Right atrium auricular region (tissue), 2 donors: ENCODE measurements around the gene DPP10. TPM values are rescaled to one million over a fixed set of nuclear protein-coding genes. Genes with fewer than 3 reads are reported as not detected.

Experiments used
- DNase-seq: peaks from one replicate; pipeline ENCODE4 v3.0.0-alpha.2; 2019; ENCODE audit warnings: low spot score
- H3K27ac ChIP-seq, 2 donors: fragments of 200-600 bp; sonication (generic); 1 replicate in 1 of 2; 2 replicates in 1 of 2; pipeline ENCODE4 v1.5.1; 2016 to 2019
- H3K27me3 ChIP-seq, 2 donors: fragments of 200-600 bp; sonication (generic); one replicate each; pipeline versions ENCODE4 v1.5.1 to v1.6.0; 2017 to 2019
- H3K36me3 ChIP-seq: fragments of 200-600 bp; sonication (generic); one replicate; pipeline ENCODE4 v1.5.1; 2016
- H3K4me1 ChIP-seq, 2 donors: fragments of 200-600 bp; sonication (generic); one replicate each; pipeline versions ENCODE4 v1.5.1 to v1.6.0; 2017 to 2019
- H3K4me3 ChIP-seq, 2 donors: fragments of 200-600 bp; sonication (generic); 1 replicate in 1 of 2; 2 replicates in 1 of 2; pipeline ENCODE4 v1.5.1; 2017 to 2019; ENCODE audit warnings: mild to moderate bottlenecking in 1 of 2, moderate library complexity in 1 of 2
- H3K9me3 ChIP-seq, 2 donors: fragments of 200-600 bp; sonication (generic); one replicate each; pipeline ENCODE4 v1.5.1; 2019
- total RNA-seq, 2 donors: library from RNA; depleted of rRNA; stranded (reverse); fragments of >200 nt; gene quantifications; one replicate each; pipeline ENCODE4 v1.1.0, GENCODE V29; 2016
- TF ChIP-seq, protein P1 (sequence below), 2 donors: fragments of 200-600 bp; sonication (generic); IDR thresholded peaks; one replicate each; pipeline ENCODE4 v1.5.1; 2019; ENCODE audit warnings: antibody characterized with exemption in 2 of 2

DPP10 gene
- total RNA-seq, 2 donors from 2014 or later: not detected

DNA sequence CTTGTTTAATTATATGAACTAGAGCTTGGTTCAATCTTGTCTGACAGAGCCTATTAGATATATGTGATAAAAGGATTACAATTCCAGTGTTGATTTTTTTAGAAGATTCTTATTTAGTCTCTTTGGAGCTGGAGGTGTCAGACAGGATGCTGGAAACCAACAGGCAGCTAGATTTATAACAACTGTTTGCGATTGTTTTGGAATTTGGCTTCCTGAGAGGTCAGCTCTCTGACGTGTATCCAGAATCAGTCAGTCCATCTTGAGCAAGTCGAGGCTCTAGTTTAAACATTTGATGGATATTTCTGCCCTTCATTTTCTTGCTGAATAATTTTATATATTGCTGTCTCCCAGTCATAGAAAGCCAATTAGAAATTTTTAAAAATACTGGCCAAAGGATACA, 1062.9 kb downstream of the DPP10 start:
- Histone ChIP-seq H3K4me3 (no peak overlapping the region), H3K4me1 (no peaks in the 10 kb centered on the region), H3K27ac (no peak overlapping the region), H3K27me3 (no peaks in the 10 kb centered on the region), H3K9me3 (no peaks in the 10 kb centered on the region), H3K36me3 (no peaks in the 10 kb centered on the region)
- DNase-seq: no peak
- TF ChIP-seq, protein P1, sequence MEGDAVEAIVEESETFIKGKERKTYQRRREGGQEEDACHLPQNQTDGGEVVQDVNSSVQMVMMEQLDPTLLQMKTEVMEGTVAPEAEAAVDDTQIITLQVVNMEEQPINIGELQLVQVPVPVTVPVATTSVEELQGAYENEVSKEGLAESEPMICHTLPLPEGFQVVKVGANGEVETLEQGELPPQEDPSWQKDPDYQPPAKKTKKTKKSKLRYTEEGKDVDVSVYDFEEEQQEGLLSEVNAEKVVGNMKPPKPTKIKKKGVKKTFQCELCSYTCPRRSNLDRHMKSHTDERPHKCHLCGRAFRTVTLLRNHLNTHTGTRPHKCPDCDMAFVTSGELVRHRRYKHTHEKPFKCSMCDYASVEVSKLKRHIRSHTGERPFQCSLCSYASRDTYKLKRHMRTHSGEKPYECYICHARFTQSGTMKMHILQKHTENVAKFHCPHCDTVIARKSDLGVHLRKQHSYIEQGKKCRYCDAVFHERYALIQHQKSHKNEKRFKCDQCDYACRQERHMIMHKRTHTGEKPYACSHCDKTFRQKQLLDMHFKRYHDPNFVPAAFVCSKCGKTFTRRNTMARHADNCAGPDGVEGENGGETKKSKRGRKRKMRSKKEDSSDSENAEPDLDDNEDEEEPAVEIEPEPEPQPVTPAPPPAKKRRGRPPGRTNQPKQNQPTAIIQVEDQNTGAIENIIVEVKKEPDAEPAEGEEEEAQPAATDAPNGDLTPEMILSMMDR (IDR thresholded peaks at IDR 0.05): no peak

DNA sequence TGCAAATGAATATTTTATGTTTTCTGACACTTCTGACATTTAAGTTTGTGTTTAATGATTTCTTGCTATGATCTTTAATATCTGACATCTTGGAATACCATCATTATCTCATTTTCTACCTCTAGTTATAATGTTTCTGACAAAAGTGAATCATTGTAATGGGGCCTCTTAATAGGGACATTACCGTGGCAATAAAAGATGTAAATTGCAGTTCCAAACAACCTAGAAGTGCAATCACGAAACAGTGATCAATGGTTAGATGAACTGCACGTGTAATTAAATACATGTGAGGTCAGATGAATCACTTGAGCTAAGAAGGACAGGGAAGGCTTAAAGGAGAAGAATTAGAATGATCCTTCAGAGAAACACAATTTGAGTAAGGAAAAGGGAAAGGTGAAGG, 1078.3 kb downstream of the DPP10 start:
- TF ChIP-seq, protein P1 (IDR thresholded peaks at IDR 0.05): no peak
- DNase-seq: no peak
- no peaks in the 10 kb centered on the region for H3K9me3 ChIP-seq
- H3K4me3 ChIP-seq: no peak overlapping the region
- H3K27me3 ChIP-seq: no peaks in the 10 kb centered on the region
- no peaks in the 10 kb centered on the region for H3K4me1 ChIP-seq
- H3K36me3 ChIP-seq: no peaks in the 10 kb centered on the region
- no peak overlapping the region for H3K27ac ChIP-seq

DNA sequence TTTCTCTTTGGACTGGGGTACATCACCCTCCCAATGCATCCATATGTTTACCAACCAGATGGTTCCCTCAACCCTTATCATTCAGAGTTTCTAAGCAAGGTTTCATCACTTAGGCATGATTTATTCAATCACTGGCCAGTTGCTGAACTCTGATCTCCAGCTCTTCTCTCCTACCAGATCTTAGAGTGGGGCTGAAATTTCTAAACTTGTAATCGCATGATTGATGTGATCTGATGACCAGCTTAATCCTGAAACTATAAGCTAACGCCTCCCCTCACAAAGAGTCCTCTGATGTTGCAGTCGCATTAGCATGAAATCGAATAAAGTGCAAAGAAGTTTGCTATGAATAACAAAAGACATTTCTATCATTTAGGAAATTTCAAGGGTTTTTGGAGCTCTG, 1082.0 kb downstream of the DPP10 start:
- Histone ChIP-seq H3K27me3 (no peaks in the 10 kb centered on the region), H3K9me3 (no peaks in the 10 kb centered on the region), H3K36me3 (no peaks in the 10 kb centered on the region), H3K27ac (no peak overlapping the region), H3K4me1 (no peaks in the 10 kb centered on the region), H3K4me3 (no peak overlapping the region)
- TF ChIP-seq, protein P1 (IDR thresholded peaks at IDR 0.05): no peak
- no peak for DNase-seq

DNA sequence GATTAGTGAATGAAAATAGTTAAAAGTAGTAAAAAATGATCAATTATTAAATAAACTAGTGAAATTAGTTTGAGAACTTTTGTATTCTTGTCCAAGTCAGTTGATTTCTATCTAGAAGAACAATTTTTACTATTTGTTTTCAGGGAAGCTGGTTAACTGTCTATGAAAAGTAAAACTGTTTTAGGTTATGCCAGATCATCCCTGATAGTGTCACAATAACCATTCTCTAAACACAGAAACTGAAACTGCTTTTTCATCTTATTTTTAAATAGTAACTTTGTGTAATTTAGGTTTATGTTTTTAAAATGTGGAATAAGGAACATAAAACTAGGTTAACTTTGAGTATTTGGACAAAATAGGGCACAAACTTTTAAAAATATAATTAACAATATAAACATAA, 1087.2 kb downstream of the DPP10 start:
- no peaks in the 10 kb centered on the region for H3K27me3 ChIP-seq
- H3K27ac ChIP-seq: no peak overlapping the region
- H3K4me3 ChIP-seq: no peak overlapping the region
- no peaks in the 10 kb centered on the region for H3K4me1 ChIP-seq
- TF ChIP-seq, protein P1 (IDR thresholded peaks at IDR 0.05): no peak
- no peaks in the 10 kb centered on the region for H3K9me3 ChIP-seq
- no peak for DNase-seq
- no peaks in the 10 kb centered on the region for H3K36me3 ChIP-seq

DNA sequence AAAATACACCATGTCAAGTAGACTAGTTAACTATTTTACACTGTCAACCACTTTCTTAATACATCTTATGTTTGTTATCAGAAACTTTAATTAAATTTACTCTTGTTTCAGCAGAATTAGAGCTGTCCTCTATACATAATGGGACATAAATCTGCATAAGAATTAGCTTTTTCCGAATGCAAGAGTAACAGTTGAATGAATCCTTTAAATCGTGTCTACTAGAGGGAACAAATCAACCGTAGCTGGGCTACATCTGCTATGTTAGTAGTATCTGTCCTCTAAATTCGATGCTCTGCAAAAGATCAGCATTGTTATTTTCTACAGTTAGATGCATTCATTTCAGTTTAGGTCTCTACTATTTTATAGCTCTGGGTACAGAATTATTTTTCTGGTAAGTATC, 1090.6 kb downstream of the DPP10 start:
- TF ChIP-seq, protein P1 (IDR thresholded peaks at IDR 0.05): no peak
- no peak overlapping the region for H3K4me3 ChIP-seq
- DNase-seq: no peak
- H3K4me1 ChIP-seq: no peaks in the 10 kb centered on the region
- H3K27ac ChIP-seq: no peak overlapping the region
- no peaks in the 10 kb centered on the region for H3K27me3 ChIP-seq
- no peaks in the 10 kb centered on the region for H3K9me3 ChIP-seq
- no peaks in the 10 kb centered on the region for H3K36me3 ChIP-seq

DNA sequence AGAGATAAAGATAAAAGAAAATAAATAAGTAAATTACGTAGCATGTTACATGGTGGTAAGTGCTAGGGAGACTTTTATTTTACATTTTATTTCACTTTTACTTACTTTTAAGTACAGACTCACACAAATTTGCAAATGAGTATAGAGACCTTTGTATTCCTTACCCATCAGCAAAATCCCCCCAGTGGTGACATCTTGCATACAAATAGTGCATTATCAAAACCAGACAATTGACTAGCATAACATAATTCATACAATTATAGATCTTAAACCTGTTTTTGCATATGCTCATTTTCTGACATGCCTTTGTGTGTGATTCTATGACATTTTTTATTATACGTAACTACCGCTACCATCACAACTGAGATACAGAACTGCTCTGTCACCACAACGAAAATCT, 1099.4 kb downstream of the DPP10 start:
- no peak overlapping the region for H3K27ac ChIP-seq
- H3K4me3 ChIP-seq: no peak overlapping the region
- no peak for DNase-seq
- no peaks in the 10 kb centered on the region for H3K27me3 ChIP-seq
- H3K9me3 ChIP-seq: no peaks in the 10 kb centered on the region
- no peaks in the 10 kb centered on the region for H3K4me1 ChIP-seq
- H3K36me3 ChIP-seq: no peaks in the 10 kb centered on the region
- TF ChIP-seq, protein P1 (IDR thresholded peaks at IDR 0.05): no peak
